GM12892 (cell line): ENCODE results near the gene NEK9.

Source experiments
- POLR2A ChIP-seq: IDR thresholded peaks from 2 replicates; pipeline ENCODE4 v1.6.1; 2011; ENCODE audit warnings: low read depth, low read length, control low read depth
- POLR2AphosphoS5 ChIP-seq: IDR thresholded peaks from 2 replicates; pipeline ENCODE4 v1.6.1; 2011; ENCODE audit warnings: low read depth, low read length, control low read depth
- TAF1 ChIP-seq: IDR thresholded peaks from 2 replicates; pipeline ENCODE4 v1.6.1; 2011; ENCODE audit warnings: low read depth, mild to moderate bottlenecking, control low read depth, low read length, borderline replicate concordance

GRCh38 chr14:75147423-75148071 lies 20.7 kb upstream of the NEK9 start:
- TF ChIP-seq POLR2A (no peak), TAF1 (no peak), POLR2AphosphoS5 (no peak)
